Measurements from ENCODE around the gene ARHGAP25.

The ARHGAP25 gene

DNA sequence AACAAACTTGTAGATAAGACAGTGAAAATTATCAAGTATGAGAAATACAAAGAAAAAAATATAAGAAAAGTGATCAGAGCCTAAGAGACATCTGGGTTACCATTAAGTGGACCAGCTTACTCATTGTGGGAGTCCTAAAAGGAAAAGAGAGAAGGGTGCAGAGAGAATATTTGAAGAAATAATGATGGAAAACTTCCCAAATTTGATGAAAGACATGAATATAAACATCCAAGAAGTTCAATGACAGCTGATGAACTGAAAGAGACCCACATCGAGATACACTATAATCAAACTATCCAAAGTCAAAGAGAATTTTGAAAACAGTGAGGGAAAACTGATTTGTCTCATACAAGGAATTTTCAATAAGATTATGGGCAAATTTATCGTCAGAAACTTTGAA is 22.5 kb downstream of the ARHGAP25 start:
- TF ChIP-seq GATA2 (IDR thresholded peaks at IDR 0.05; ENCODE audit: low read depth, low read length): no peak
- TF ChIP-seq GATA3 (IDR thresholded peaks at IDR 0.05; ENCODE audit: low read depth, low read length): no peak

- no peak for TF ChIP-seq GATA3 (IDR thresholded peaks at IDR 0.05; ENCODE audit: low read depth, low read length)
- no peak for TF ChIP-seq GATA2 (IDR thresholded peaks at IDR 0.05; ENCODE audit: low read depth, low read length)
Measured at GRCh38 chr2:68762100-68762499, 27.5 kb downstream of the ARHGAP25 start.

DNA sequence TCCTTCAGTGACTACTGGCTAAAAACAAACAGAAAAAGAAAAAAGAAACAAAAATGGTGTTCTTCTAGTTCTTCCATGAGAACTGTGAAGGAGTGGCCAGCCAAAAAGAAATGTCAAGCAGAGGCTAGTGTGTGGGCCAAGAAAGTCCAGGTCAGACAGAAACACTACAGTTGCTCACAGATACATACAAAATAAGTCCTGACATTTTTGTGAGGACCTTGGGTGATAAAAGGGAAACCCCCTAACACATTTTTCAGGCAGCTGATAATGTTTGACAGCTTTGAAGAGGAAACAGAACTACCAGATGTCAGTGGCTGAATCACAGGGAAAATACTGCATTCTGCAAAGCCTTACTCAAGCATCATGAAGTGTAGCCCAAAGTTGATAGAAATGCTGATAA is 28.1 kb downstream of the ARHGAP25 start:
- TF ChIP-seq GATA2 (IDR thresholded peaks at IDR 0.05; ENCODE audit: low read depth, low read length) (no peak), GATA3 (IDR thresholded peaks at IDR 0.05; ENCODE audit: low read depth, low read length) (no peak)

GRCh38 chr2:68764041-68764805 is 29.6 kb downstream of the ARHGAP25 start:
- TF ChIP-seq GATA2 (IDR thresholded peaks at IDR 0.05; ENCODE audit: low read depth, low read length) (no peak), GATA3 (IDR thresholded peaks at IDR 0.05; ENCODE audit: low read depth, low read length) (no peak)

GRCh38 chr2:68764806-68765311 is 30.2 kb downstream of the ARHGAP25 start:
- TF ChIP-seq GATA3 (IDR thresholded peaks at IDR 0.05; ENCODE audit: low read depth, low read length) (no peak), GATA2 (IDR thresholded peaks at IDR 0.05; ENCODE audit: low read depth, low read length) (no peak)

DNA sequence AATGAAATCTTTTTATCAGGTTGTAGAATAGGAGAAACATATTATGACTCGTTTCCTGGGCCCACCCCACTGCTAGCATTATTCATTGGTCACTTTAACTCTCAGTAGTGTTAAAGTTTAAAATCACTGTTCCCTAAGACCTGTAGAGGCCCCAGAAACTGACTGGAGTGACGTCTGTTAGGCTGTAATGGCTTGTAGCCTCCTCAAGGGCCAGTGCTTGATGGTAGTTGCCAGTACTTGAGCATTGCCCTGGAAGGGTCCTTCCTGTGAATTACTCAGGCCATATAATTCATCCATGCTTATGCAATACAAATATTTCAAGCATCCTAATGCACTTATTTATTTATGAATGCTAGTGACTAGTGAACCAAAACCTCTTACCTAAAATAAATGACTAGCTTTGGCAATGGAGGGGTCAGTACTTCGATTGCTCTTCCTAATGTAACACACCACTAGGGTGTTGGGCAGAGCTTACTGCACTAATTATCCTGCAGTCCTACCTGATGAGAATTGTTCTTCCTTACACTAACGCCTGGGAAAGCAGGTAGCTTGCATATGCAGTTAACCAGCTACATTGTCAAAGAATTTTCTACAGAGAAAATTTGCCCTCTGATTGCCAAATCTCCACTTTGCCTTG is 31.2 kb downstream of the ARHGAP25 start:
- TF ChIP-seq GATA3 (IDR thresholded peaks at IDR 0.05; ENCODE audit: low read depth, low read length) (no peak), GATA2 (IDR thresholded peaks at IDR 0.05; ENCODE audit: low read depth, low read length) (no peak)

DNA sequence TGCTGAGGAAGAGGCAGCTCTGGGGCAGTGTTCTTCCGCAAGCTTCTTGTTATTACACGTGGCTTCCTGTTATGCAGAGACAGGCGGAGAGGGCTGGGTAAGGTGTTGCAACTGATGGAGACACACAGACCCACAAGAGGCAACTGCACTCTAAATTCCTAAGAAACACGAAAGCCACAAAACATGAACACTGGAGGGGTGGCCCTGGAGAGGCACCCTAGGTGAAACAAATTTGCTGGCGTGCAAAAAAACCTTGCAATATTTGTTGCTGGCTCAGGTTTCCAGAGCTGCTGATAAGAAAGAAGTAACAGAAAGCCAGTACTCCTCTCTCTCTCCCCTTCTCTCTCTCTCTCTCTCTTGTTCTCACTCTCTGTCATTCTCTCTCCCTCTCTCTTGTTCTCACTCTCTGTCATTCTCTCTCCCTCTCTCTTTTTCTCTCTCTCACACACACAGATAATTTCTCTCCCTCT is 31.8 kb downstream of the ARHGAP25 start:
- no peak for TF ChIP-seq GATA2 (IDR thresholded peaks at IDR 0.05; ENCODE audit: low read depth, low read length)
- no peak for TF ChIP-seq GATA3 (IDR thresholded peaks at IDR 0.05; ENCODE audit: low read depth, low read length)

DNA sequence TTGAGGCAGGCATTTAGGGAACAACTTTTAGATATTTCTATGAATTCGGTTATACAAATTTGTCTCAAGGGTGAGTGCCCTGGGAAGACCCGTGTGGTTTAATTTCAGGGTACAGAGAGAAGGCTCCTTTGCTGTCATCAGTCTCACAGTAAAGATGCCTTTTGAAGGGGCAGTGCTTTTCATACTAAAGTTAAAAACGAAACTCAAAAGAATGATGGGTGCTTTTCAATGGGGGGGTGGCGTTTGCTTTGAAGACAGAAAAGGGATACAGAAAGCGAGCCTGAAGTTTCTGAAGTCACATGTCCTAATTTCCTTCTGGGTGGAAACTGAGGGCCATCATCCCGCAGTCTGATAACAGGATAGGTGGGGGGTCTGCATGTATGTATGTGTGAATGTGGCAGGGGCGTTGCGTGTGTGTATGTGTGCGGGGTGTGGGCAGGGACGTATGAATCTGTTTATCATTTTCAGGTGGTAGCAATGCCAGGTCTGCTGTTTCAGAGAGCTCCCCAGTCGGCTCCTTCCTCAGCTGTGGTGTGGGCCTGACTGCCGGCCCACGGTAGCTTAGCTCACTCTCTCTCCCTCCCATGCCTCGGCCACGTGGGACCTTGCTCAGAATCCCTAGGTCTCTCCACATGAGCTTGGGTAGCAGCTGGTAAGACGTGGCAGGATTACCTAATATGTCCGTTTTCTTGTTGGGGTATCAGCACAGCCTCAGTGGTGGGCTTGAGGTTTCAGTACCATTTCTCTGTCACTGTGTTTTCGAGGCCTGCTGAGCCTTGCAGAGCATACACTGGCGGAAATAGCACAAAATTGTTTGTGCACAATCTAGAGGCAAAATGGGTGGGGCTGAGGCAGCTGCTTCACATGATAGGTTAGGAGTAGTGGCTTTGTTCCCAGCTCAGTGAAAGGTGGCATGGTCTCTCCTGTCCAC is 32.7 kb downstream of the ARHGAP25 start:
- TF ChIP-seq GATA2 (IDR thresholded peaks at IDR 0.05; ENCODE audit: low read depth, low read length) (no peak), GATA3 (IDR thresholded peaks at IDR 0.05; ENCODE audit: low read depth, low read length) (no peak)

GRCh38 chr2:68767996-68768395 is 33.4 kb downstream of the ARHGAP25 start:
- TF ChIP-seq GATA2 (IDR thresholded peaks at IDR 0.05; ENCODE audit: low read depth, low read length) (no peak), GATA3 (IDR thresholded peaks at IDR 0.05; ENCODE audit: low read depth, low read length) (no peak)

DNA sequence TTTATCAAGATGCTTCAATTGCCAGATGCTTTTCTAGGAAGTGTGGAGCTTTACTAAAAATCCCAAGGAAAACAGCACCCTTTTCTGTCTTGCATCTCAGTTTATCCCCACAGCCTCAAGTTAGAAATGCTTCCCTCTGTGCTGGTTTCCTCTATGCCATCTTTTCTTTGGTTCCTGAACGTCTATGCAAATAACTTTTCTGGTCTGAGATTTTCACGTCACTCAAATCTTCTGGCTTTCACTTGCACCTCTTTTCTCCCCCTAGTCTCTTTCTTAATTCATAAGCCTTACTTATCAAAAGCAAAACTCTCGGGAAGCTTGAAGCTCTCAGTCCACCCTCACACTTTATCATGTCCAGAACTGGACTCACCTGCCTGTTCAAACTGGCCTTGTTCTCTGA is 33.9 kb downstream of the ARHGAP25 start:
- TF ChIP-seq GATA3 (IDR thresholded peaks at IDR 0.05; ENCODE audit: low read depth, low read length) (no peak), GATA2 (IDR thresholded peaks at IDR 0.05; ENCODE audit: low read depth, low read length) (no peak)

GRCh38 chr2:68768951-68769350 is 34.3 kb downstream of the ARHGAP25 start:
- no peak for TF ChIP-seq GATA3 (IDR thresholded peaks at IDR 0.05; ENCODE audit: low read depth, low read length)
- no peak for TF ChIP-seq GATA2 (IDR thresholded peaks at IDR 0.05; ENCODE audit: low read depth, low read length)

GRCh38 chr2:68769586-68770270 is 35.1 kb downstream of the ARHGAP25 start:
- TF ChIP-seq GATA3 (IDR thresholded peaks at IDR 0.05; ENCODE audit: low read depth, low read length) (no peak), GATA2 (IDR thresholded peaks at IDR 0.05; ENCODE audit: low read depth, low read length) (no peak)

Data from SH-SY5Y (cell line).